Measurements from ENCODE around the gene TM7SF2. TPM values are rescaled to one million over a fixed set of nuclear protein-coding genes. Genes with fewer than 3 reads are reported as not detected.

The TM7SF2 gene
- polyA plus RNA-seq, 3 donors = 1.8 to 4.5 (median 1.8) TPM

- Histone ChIP-seq H3K4me3 (replicated peaks in 1 of 3; ENCODE audit: low read depth in 2 of 3, low read length in 3 of 3) (no peak overlapping the region), H3K9me3 (replicated peaks in 1 of 2; ENCODE audit: control insufficient read depth in 1 of 2, insufficient read depth in 1 of 2, low read length in 2 of 2) (no peaks in the 10 kb centered on the region), H3K27ac (ENCODE audit: low read depth in 1 of 2, low read length in 2 of 2) (no peak overlapping the region), H3K4me2 (replicated peaks; ENCODE audit: extremely low read depth, low read length, poor library complexity, severe bottlenecking) (no peak overlapping the region), H2AFZ (ENCODE audit: insufficient read depth, low read depth, low read length, poor library complexity, severe bottlenecking) (no peak overlapping the region), H3K27me3 (ENCODE audit: control insufficient read depth in 2 of 2, insufficient read depth in 2 of 2, low read length in 2 of 2) (peaks cover 0 to 15% of the 10 kb centered on the region in 2 donors), H3K9ac (ENCODE audit: insufficient read depth, low read length, poor library complexity, severe bottlenecking) (no peak overlapping the region), H3K36me3 (replicated peaks in 1 of 2; ENCODE audit: control insufficient read depth in 1 of 2, insufficient read depth in 2 of 2, low read length in 2 of 2) (peaks cover 21 to 52% of the 10 kb centered on the region in 2 donors), H3K4me1 (ENCODE audit: control insufficient read depth in 1 of 2, insufficient read depth in 2 of 2, low read length in 2 of 2) (peaks cover 27 to 32% of the 10 kb centered on the region in 2 donors), H4K20me1 (ENCODE audit: insufficient read depth, low read length) (peaks cover 18% of the 10 kb centered on the region), H3K79me2 (ENCODE audit: insufficient read depth, low read length) (no peaks in the 10 kb centered on the region)
- TF ChIP-seq, protein P1, sequence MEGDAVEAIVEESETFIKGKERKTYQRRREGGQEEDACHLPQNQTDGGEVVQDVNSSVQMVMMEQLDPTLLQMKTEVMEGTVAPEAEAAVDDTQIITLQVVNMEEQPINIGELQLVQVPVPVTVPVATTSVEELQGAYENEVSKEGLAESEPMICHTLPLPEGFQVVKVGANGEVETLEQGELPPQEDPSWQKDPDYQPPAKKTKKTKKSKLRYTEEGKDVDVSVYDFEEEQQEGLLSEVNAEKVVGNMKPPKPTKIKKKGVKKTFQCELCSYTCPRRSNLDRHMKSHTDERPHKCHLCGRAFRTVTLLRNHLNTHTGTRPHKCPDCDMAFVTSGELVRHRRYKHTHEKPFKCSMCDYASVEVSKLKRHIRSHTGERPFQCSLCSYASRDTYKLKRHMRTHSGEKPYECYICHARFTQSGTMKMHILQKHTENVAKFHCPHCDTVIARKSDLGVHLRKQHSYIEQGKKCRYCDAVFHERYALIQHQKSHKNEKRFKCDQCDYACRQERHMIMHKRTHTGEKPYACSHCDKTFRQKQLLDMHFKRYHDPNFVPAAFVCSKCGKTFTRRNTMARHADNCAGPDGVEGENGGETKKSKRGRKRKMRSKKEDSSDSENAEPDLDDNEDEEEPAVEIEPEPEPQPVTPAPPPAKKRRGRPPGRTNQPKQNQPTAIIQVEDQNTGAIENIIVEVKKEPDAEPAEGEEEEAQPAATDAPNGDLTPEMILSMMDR (IDR thresholded peaks at IDR 0.05) = no peak
- peaks cover 38 to 43% of the 10 kb centered on the region in 2 donors for H3K36me3 Mint-ChIP-seq
- DNase-seq = peak in 1 of 3 donors; percentile 11
- 94% methylated on average over 35 of the region's 36 CpGs for WGBS (ENCODE audit: insufficient coverage)
- H3K9me3 Mint-ChIP-seq = peaks cover 0 to 3% (median 0%) of the 10 kb centered on the region in 7 donors
- peak overlapping the region in 1 of 7 donors; percentile 41 for H3K27ac Mint-ChIP-seq
- H3K27me3 Mint-ChIP-seq (ENCODE audit: low read depth in 3 of 3) = peaks cover 12 to 22% (median 15%) of the 10 kb centered on the region in 3 donors
- peaks cover 32% of the 10 kb centered on the region for H3K4me1 Mint-ChIP-seq
- H3K4me3 Mint-ChIP-seq = no peak overlapping the region
- intact Hi-C loops (cut with micrococcal nuclease) = loop anchor here in 1 of 2 donors (5.0 kb wide), 2 partner anchors 73 to 97 kb away; partner anchors contain the start of genes ARL2 and CAPN1
These were observed 2.2 kb upstream of the TM7SF2 start for GRCh38 chr11:65109231-65110198.

GRCh38 chr11:65110354-65110861 lies 1.3 kb upstream of the TM7SF2 start:
- Mint-ChIP-seq H3K9me3 (peaks cover 0 to 5% (median 0%) of the 10 kb centered on the region in 7 donors), H3K4me3 (peak overlapping the region; percentile 45 to 71), H3K36me3 (peaks cover 31 to 36% of the 10 kb centered on the region in 2 donors), H3K27ac (peak overlapping the region in 4 of 7 donors; percentile 41 to 75 (median 52)), H3K4me1 (peaks cover 32% of the 10 kb centered on the region), H3K27me3 (ENCODE audit: low read depth in 3 of 3) (peaks cover 13 to 22% (median 15%) of the 10 kb centered on the region in 3 donors)
- under 1% methylated on average over 13 of the region's 18 CpGs for WGBS (ENCODE audit: insufficient coverage)
- Histone ChIP-seq H3K27me3 (ENCODE audit: control insufficient read depth in 2 of 2, insufficient read depth in 2 of 2, low read length in 2 of 2) (peaks cover 0 to 15% of the 10 kb centered on the region in 2 donors), H2AFZ (ENCODE audit: insufficient read depth, low read depth, low read length, poor library complexity, severe bottlenecking) (peak overlapping the region; percentile 60), H3K36me3 (replicated peaks in 1 of 2; ENCODE audit: control insufficient read depth in 1 of 2, insufficient read depth in 2 of 2, low read length in 2 of 2) (peaks cover 21 to 43% of the 10 kb centered on the region in 2 donors), H3K4me3 (replicated peaks in 1 of 3; ENCODE audit: low read depth in 2 of 3, low read length in 3 of 3) (peak overlapping the region in 1 of 3 experiments; percentile 48), H3K4me2 (replicated peaks; ENCODE audit: extremely low read depth, low read length, poor library complexity, severe bottlenecking) (peak overlapping the region; percentile 59), H3K9me3 (replicated peaks in 1 of 2; ENCODE audit: control insufficient read depth in 1 of 2, insufficient read depth in 1 of 2, low read length in 2 of 2) (no peaks in the 10 kb centered on the region), H3K9ac (ENCODE audit: insufficient read depth, low read length, poor library complexity, severe bottlenecking) (no peak overlapping the region), H3K4me1 (ENCODE audit: control insufficient read depth in 1 of 2, insufficient read depth in 2 of 2, low read length in 2 of 2) (peaks cover 27 to 32% of the 10 kb centered on the region in 2 donors), H4K20me1 (ENCODE audit: insufficient read depth, low read length) (peaks cover 18% of the 10 kb centered on the region), H3K79me2 (ENCODE audit: insufficient read depth, low read length) (no peaks in the 10 kb centered on the region), H3K27ac (ENCODE audit: low read depth in 1 of 2, low read length in 2 of 2) (peak overlapping the region in 1 of 2 donors; percentile 12)
- TF ChIP-seq, protein P1 (IDR thresholded peaks at IDR 0.05) = peak; percentile 98
- peak; percentile 68 to 83 (median 74) for DNase-seq
- intact Hi-C loops (cut with micrococcal nuclease) = loop anchor here in 1 of 2 donors (5.0 kb wide), 2 partner anchors 72 to 98 kb away; partner anchors contain the start of genes ARL2 and CAPN1
